Mononuclear cell (primary cell): ENCODE data around the gene MED17. TPM values are rescaled to one million over a fixed set of nuclear protein-coding genes. Genes with fewer than 3 reads are reported as not detected.

Experiments used
- H3K27me3 ChIP-seq: 2 replicates; pipeline ENCODE4 v1.6.0; 2011; ENCODE audit warnings: low read length, control low read depth; ENCODE audit not compliant: insufficient read depth
- H3K4me1 ChIP-seq: 2 replicates; pipeline ENCODE4 v1.5.1; 2011; ENCODE audit warnings: mild to moderate bottlenecking, low read length, control low read depth; ENCODE audit not compliant: insufficient read depth
- H3K4me3 ChIP-seq: 2 replicates; pipeline ENCODE4 v1.5.1; 2011; ENCODE audit warnings: mild to moderate bottlenecking, low read length, moderate library complexity
- H3K9me3 ChIP-seq: 2 replicates; pipeline ENCODE4 v1.5.1; 2011; ENCODE audit warnings: low read depth, mild to moderate bottlenecking, control low read depth, low read length
- total RNA-seq: library from RNA; depleted of rRNA; stranded (reverse); fragments of >200 nt; gene quantifications from one replicate; pipeline ENCODE4 v1.2.3, GENCODE V29; 2012

Gene MED17
- total RNA-seq, 1 donor, result 48.0 TPM

- Histone ChIP-seq H3K27me3 (no peaks in the 10 kb centered on the region), H3K9me3 (no peaks in the 10 kb centered on the region), H3K4me1 (no peaks in the 10 kb centered on the region), H3K4me3 (no peak overlapping the region)
Measured at GRCh38 chr11:93842461-93842860, 58.4 kb downstream of the MED17 start.

- H3K4me3 ChIP-seq, result no peak overlapping the region
- H3K27me3 ChIP-seq, result no peaks in the 10 kb centered on the region
- no peaks in the 10 kb centered on the region for H3K9me3 ChIP-seq
- H3K4me1 ChIP-seq, result no peaks in the 10 kb centered on the region
Measured at GRCh38 chr11:93843906-93844305, 59.8 kb downstream of the MED17 start.

DNA sequence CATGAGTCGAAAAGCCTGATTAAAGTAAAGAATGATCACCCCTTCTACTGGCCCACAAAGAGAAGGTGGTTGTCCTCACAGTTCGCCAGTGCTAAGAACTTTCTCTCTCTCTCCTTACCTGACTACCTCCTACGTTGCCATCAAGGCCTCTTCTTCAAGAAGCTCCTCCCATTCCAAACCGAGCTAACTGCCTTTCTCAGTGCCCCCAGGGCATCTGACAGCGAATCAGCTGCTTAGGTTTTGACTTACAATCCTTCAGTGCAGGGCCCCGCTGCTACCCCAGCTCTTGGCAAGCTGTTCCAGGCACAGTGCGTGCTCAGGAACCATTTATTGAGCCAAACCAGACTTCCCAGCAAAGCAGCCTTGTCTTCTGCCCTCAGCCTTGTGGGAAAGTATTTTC lies 60.5 kb downstream of the MED17 start:
- Histone ChIP-seq H3K4me3 (no peak overlapping the region), H3K9me3 (no peaks in the 10 kb centered on the region), H3K4me1 (peaks cover under 1% of the 10 kb centered on the region), H3K27me3 (peaks cover 6% of the 10 kb centered on the region)

GRCh38 chr11:93845181-93846092 lies 61.4 kb downstream of the MED17 start:
- Histone ChIP-seq H3K4me3 (no peak overlapping the region), H3K9me3 (no peaks in the 10 kb centered on the region), H3K27me3 (peaks cover 9% of the 10 kb centered on the region), H3K4me1 (peaks cover 4% of the 10 kb centered on the region)

GRCh38 chr11:93846411-93846810 lies 62.3 kb downstream of the MED17 start:
- peaks cover 14% of the 10 kb centered on the region for H3K27me3 ChIP-seq
- H3K9me3 ChIP-seq, result no peaks in the 10 kb centered on the region
- peaks cover 4% of the 10 kb centered on the region for H3K4me1 ChIP-seq
- no peak overlapping the region for H3K4me3 ChIP-seq

DNA sequence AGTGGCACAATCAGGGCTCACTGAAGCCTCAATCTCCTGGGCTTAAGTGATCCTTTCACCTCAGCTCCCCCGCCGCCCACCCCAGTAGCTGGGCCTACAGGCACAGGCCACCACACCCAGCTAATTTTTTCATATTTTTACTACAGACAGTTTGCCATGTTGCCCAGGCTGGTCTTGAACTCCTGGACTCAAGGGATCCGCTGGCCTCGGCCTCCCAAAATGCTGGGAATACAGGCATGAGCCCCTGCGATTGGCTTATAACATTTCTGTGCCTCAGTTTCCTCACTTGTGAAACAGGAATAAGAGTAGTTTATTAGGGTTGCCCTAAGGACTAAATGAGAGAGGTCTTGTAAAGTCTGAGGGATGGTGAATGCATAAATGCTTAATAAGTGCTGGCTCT lies 65.1 kb downstream of the MED17 start:
- H3K27me3 ChIP-seq, result peaks cover 14% of the 10 kb centered on the region
- peaks cover 4% of the 10 kb centered on the region for H3K4me1 ChIP-seq
- no peaks in the 10 kb centered on the region for H3K9me3 ChIP-seq
- no peak overlapping the region for H3K4me3 ChIP-seq

GRCh38 chr11:93849751-93850593 lies 65.9 kb downstream of the MED17 start:
- Histone ChIP-seq H3K9me3 (no peaks in the 10 kb centered on the region), H3K4me3 (no peak overlapping the region), H3K27me3 (peaks cover 14% of the 10 kb centered on the region), H3K4me1 (peaks cover 4% of the 10 kb centered on the region)

DNA sequence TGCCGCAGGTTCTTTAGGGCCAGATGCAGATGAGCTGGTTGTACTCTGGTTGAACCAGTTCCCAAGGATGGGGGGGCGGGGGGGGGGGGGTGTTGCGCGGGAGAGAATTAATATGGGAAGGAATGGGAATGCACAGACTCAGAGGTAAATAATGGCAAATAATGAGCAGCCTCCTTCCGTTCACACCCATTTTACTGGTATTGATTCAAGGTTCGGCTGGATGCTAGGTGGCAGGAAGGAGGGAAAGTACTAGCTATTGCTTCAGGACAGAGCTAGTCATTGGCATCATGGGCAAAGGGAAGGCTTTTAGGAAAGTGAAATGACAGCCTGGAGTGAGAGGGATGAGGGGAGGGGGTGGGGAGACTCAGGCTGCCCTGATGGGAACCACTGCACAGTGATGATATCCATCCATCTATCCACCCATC lies 66.5 kb downstream of the MED17 start, which contains the start of gene VSTM5:
Gene VSTM5, minus strand, starts transcription at position 25 of the 425 bp plus-strand sequence. CDS start 116 bp downstream, outside the sequence.
- H3K27me3 ChIP-seq, result peaks cover 14% of the 10 kb centered on the region
- peaks cover 4% of the 10 kb centered on the region for H3K4me1 ChIP-seq
- no peaks in the 10 kb centered on the region for H3K9me3 ChIP-seq
- no peak within 1 kb of the TSS for H3K4me3 ChIP-seq

DNA sequence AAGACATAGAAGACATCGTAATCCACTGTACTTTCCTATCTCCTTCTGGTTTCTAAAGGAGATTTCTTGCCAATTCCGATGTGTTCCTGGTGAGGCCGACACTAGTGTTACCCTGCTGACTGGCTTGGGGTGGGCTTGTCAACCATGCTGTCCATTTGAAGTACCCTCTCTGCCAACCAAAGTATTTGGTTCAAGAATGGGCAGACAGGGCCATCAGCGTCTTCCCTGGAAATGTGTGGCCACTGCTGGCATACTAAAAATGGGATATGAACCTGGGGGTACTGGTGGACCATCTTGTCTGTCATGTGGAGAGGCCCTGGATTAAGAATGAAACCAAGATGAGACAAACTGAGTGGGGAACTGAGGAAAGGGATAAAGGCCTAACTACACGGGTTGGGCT lies 68.2 kb downstream of the MED17 start:
- no peak overlapping the region for H3K4me3 ChIP-seq
- H3K27me3 ChIP-seq, result peaks cover 14% of the 10 kb centered on the region
- peaks cover 4% of the 10 kb centered on the region for H3K4me1 ChIP-seq

DNA sequence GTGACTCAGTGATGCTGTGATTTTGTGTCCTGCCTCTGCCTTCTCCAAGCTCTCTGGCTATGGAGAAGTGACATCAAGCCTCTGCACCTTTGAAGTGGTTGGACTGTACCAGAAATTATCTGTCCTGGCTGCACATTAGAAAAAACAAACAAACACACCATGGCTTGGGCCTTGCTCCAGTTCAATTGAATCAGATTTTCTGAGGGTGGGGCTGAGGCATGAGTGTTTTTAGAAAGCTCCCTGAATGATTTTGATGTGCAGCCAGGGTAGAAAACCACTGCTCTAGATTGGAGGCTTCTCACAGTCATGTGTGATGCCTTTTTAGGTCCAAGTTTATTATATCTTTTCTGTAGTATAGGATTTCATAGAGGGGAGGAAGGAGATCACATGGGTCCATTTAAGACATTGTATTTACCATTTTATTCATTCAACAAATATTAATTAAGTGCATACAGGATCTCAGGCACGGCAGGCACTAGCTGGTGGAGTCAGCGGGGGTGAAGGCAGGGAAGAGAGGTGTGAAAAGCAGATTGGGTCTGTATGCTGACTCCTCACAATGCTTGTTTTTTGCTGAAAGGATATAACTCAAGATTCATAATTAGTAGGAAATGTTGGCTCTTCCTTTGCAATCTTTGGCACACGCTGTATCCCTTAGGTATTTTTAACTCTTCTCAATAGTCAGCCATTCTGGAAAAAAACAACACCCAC lies 73.5 kb downstream of the MED17 start:
- no peaks in the 10 kb centered on the region for H3K4me1 ChIP-seq
- H3K4me3 ChIP-seq, result no peak overlapping the region
- H3K9me3 ChIP-seq, result no peaks in the 10 kb centered on the region
- H3K27me3 ChIP-seq, result no peaks in the 10 kb centered on the region

More for the DNA sequence above, 68.2 kb downstream of the MED17 start:
- no peaks in the 10 kb centered on the region for H3K9me3 ChIP-seq

- no peak overlapping the region for H3K4me3 ChIP-seq
- no peaks in the 10 kb centered on the region for H3K4me1 ChIP-seq
Measured at GRCh38 chr11:93858121-93858775, 74.2 kb downstream of the MED17 start.

DNA sequence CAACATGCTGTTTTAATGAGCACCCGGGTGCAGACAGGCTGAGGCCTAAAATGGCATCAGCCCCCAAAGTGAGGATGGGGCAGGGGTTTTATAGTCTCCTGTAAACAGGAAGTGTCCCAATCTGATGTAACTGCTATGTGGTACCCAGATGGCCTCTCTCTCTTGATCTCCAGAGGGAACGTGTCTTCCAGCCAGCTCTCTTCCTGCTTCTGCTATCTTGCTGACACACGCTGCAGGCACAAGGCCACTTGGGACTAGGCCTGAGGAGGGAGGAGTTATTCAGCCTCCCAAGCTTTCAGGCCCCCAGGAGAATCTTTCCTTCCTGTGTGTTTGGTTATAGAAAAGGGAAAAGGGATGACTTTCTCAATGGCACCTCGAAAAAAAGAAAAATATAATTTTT lies 77.7 kb downstream of the MED17 start:
- Histone ChIP-seq H3K27me3 (no peaks in the 10 kb centered on the region), H3K4me1 (no peaks in the 10 kb centered on the region), H3K9me3 (no peaks in the 10 kb centered on the region), H3K4me3 (no peak overlapping the region)

More at GRCh38 chr11:93858121-93858775, 74.2 kb downstream of the MED17 start:
- Histone ChIP-seq H3K27me3 (no peaks in the 10 kb centered on the region), H3K9me3 (no peaks in the 10 kb centered on the region)
